Islet precursor cell (in vitro differentiated cells): Measurements from ENCODE around the gene DOCK10.

ENCODE experiments used
- DNase-seq: peaks from one replicate; pipeline ENCODE4 v3.0.0-alpha.2; 2018

DOCK10 gene

DNA sequence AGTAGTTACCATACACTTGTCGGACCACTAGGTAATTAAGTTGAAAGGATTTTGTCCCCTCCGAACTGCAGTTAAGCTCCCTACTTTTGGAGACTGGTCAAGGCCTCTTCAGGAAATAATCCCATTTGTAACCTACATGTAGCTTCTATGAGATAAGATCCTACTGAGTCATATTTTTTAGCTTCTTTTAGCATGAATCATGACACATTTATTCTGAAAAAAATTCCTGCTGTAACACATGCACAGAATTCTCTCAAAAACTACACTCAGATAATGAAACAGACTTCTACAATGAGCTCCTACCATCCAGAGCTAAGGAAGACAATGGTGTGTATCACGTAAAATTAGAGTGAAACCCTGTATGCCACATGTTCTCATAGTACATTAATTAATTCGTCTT lies 225.5 kb downstream of the DOCK10 start:
- no peak for DNase-seq

GRCh38 chr2:224813578-224813977 lies 228.7 kb downstream of the DOCK10 start:
- DNase-seq = no peak

GRCh38 chr2:224807153-224807964 lies 234.9 kb downstream of the DOCK10 start:
- DNase-seq = no peak

GRCh38 chr2:224803930-224804329 lies 238.3 kb downstream of the DOCK10 start:
- DNase-seq = no peak

DNA sequence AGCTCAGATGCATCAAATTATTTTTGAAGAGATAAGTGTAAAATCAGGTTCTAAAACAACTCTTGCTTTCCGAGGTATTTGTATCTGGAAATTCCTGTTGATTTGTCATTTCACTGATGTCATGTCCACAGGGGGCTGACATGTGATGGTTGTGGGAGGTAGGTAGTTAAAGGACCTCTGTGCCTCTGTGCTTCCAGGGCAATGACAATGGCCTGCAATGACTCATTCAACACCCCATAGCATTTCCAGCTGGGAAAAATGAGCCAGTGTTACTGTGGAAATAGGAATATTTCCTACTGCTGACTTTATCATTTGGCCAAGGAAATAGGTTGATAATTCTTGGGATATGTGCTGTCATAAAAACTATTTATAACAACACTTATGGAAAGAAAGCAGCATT lies 239.9 kb downstream of the DOCK10 start:
- DNase-seq = peak; percentile 61

DNA sequence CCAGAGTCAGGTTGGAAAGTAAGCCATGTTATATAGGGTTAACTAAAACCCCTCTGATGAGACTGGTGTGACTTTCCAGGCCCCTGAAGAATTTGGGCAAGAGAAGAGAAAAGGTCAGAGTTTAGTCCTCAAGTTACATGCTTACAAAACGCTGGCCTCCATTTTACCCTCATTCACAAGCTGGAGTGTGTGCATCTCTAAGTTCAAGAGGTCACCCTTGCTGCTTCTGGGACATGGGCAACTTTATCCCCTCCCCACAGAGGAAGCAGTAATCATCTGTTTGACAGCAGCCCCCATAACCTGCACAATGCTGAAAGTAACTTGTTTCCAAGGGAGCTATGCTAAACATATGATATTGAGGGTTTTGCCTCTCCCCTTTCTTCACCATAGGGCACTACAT lies 240.9 kb downstream of the DOCK10 start:
- no peak for DNase-seq

DNA sequence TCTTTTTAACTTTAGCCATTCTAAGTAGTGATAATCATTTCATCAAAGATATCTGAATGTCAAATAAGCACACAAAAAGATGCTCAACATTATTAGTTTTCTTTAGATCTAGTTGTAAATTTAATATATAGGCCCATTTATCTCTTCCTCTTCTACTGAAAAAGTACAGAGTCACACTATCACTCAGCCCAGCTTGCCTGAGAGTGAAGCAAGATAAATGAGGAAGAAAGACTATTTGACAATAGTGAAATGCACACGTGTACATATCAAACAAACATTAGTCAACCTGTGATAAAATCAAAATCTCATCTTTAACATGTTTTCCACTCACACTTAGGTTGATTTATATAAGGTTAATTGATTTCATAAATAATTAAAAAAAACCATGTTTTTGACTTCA lies 242.6 kb downstream of the DOCK10 start:
- no peak for DNase-seq

DNA sequence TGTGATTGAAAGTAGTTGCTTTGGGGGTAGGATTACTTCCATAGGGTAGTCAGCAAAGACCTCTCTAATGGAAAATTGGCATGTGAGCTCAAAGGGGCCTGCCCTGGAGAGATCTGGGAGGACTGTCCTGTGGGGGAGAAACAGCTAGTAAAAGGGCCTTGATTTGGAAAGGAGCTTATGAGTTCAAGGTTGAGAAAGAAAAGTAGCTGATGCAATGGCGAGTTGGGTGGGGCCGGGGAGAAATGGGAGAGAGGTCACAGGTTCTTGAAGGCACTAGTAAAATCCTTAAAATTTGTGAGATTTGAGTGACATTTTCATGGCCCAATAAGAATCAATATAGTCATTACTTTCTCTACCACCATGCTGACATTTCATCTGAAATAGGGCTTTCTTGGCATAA lies 244.1 kb downstream of the DOCK10 start:
- DNase-seq = no peak

DNA sequence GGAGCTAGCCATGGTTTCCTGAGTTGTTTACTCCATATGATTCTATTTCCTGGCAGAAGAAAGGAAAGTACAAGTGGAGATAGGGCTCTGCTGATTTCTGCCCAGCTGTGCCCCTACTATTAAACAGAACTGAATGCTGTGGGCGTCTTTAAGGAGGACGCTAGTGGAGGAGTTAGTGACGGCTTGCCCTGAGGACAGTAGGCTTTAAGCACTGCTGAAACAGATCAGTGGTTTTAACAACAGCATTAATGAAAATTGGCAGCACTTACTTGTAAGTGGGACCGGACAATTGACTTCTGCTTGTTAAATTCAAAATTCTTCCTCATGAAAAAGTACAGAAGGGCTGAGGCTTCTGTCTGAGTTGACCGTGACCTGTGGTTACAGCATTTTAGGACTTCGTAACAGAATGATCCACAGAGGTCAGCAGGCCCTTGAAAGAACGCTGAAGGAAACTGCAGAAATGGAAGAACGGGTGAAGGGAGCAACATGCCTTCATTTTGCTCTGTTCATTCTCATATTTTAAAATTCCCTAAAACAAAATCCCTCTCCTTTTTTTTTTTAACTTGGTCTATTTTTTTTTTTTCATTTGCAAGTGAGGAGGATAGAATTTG lies 245.5 kb downstream of the DOCK10 start:
- peak; percentile 58 for DNase-seq

DNA sequence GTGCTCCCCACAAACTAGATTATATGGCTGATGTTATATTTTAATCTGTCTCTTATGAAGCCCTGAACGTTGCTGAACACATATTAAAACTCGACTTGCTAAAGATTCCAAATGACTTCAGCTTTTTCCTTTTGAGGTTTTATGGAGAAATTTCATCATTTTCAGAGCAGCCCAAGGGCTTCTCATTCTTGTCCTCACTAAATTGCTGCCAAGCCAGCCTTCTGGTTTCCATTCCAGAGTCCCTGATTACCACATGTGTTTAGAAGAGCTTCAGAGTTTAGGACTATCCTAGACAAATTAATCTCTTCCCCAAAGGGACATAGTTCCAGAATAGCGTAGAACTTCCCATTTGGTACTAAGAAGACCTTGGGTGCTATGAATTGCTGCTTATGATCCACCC lies 248.3 kb downstream of the DOCK10 start:
- no peak for DNase-seq

DNA sequence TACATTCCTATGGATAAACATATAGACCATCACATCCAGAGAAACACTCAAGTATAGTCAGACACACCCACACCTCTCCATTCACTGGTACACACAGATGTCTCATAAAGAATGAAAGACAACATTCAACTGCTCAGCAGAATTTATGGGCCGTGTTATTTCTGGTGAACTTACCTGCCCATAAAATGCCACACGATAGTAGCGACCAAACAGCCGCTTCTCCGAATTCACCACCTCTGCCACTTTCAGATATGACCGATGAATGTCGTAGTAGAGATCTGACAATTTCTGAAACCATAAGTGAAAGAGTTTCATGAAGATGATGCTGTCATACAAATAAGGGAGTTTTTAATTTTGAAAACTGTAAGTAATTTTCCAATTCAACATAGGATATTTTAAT lies 255.4 kb downstream of the DOCK10 start:
- no peak for DNase-seq

DNA sequence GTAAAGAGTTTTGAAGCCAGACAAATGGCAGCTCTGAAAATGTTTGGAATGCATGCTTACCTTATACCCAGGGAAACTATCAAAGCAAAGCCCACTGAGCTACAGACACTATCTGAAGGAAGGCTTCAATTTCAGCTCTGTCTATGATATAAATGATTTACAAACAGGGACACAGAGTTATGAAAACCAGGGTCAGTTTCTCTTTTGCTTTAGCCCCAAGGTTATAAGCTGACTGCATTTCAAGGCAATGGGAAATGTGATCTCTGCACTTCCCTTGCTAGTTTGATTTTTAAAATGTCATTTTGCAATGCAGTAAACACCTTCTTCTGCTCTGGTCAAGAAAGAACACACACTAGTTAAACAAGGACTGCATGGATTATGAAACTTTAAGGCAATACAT lies 260.9 kb downstream of the DOCK10 start:
- DNase-seq = no peak

DNA sequence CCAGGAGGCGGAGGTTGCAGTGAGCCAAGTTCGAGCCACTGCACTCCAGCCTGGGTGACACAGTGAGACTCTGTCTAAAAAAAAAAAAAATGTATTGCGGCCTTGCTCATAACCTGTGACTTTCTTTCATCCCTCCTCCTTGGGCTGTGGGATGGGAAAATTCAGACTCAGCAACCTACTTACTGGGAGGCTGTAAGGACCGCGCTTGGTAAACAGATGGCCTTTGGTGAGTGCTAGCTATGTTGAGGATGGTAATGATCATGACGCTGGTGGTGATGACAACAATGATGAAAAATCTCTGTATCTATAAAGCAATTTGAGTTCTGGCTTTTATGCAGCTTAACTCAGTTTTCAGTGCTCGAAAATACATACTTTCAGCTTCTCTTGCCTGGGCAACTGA lies 261.4 kb downstream of the DOCK10 start:
- DNase-seq = no peak

DNA sequence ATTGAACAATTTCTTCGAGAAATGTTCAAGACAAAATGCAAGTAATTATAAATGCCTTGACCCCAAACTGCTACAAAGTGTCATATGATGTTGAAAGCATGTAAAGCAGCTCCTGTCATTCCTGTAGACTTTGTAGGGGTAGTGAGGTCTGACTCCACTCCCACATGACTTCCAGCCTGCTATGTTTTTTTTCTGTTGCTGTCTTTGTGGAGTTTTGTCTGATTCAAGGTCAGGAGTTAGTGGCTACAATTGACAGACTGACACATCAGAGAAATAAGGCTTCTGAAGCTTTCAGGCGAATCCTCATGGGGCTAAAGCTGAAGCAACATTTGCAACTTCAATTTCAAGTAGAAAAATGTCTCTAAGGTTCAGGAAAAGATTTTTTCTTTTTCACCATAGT lies 262.2 kb downstream of the DOCK10 start:
- no peak for DNase-seq

GRCh38 chr2:224778474-224778877 lies 263.8 kb downstream of the DOCK10 start:
- DNase-seq = peak; percentile 68

DNA sequence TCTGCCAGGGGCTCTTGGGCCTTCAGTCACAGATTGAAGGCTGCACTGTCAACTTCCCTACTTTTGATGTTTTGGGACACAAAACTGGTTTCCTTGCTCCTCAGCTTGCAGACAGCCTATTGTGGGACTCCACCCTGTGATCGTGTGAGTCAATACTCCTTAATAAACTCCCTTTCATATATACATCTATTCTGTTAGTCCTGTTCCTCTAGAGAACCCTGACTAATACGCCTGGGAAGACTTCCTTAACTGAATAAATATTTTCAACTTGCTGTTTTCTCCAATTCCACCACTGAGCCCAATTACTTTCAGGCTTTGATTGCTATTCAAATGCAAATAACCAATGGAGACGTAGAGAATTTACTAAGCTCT lies 264.7 kb downstream of the DOCK10 start:
- DNase-seq = no peak

DNA sequence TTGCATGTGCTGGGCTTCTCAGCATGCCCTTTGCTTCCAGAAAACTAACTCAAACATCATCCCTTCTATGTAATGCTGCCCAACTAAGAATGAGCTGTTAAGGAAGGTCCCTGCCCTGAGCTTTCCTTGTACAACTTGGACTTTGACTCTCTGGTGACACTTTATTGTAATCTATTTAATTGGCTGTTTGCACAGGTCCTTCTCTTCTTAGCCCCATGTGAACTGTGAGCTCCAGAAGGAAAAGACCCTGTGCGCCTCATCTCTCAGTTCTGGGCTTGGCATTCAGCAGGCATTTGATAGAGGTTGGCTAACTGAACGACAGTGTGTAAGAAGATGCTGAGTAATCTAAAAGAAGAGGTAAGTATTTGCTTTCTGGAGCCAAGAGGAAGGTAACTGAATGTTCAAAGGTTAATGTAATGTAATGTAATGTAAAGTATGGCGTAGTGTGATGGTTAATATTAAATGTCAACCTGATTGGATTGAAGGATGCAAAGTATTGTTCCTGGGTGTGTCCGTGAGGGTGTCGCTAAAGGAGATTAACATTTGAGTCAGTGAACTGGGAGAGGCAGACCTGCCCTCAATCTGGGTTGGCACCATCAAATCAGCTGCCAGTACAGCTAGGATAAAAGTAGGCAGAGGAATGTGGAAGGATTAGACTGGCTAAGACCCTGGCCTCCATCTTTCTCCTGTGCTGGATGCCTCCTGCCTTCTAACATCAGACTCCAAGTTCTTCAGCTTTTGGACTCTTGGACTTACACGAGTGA lies 265.3 kb downstream of the DOCK10 start:
- DNase-seq = no peak

DNA sequence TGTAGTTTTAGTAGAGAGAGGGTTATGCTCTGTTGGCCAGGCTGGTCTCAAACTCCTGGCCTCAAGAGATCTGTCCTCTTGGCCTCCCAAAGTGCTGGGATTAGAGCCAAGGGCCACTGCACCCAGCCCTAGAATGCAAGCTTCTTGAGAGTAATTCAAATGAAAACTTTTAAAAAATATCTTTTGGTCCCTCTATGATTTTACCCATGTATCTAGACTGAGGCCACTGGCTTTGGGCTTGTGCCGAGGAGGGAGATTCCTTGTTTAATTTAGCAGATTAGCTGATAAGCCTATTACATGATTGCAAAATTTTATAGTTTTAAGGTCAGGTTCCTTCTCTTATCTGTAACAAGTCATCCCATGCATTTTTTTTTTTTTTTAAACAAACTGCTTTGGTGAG lies 266.6 kb downstream of the DOCK10 start:
- DNase-seq = no peak

DNA sequence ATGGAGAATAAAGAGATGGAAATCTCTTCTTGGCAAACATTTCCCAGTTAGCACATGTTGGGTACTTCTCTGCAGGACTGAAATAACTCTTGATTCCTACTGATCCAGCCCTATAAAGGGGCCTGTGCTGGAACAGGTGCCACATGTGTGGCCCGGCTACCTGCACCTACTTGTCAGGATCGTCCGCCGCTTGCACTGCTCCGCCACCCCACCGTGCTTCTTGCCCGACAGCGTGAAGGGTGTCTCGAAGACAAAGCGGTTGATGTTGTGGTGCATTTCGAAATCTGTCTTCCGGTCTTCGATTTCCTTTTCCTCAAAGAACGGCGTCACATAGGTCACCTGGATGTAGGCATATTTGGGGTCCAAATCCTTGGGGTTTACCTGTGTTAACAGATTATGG lies 267.5 kb downstream of the DOCK10 start:
- no peak for DNase-seq

DNA sequence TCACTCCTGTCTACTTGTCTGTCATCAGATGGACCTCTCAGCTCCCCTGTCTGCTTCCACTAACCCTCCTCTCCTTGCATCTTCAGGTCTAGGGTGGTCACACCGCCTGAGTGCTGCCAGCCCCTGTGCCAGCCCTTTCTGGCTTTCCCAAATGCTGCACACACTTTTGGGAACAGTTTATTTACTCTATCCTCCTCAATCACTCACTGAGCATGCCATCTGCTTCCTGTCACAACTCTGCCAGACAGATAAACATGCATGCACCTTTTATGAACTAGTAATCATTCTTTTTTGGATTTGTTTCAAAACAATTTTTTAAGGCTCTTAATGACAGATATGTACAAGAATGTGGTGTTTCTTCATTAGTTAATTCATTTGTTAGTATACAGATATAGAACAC lies 269.8 kb downstream of the DOCK10 start:
- no peak for DNase-seq

DNA sequence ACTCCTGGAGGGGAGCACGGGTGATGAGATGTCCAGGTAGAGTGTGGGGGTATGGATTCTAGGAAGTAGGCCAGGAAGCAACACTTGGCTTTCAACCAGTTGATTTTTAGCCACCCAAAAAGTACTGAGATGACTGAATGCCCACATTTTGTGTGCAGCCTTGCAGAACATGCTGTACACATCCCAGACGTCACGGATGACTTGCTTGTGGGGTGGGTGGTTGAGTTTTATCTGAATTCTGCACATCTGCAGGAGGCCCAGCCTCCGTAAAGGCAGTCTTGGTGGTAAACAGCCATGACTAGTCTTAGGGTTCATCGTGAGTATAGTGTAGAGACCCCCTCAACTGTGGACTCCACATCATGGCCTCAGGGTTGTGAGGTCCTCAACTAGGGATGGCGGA lies 272.8 kb downstream of the DOCK10 start:
- no peak for DNase-seq

DNA sequence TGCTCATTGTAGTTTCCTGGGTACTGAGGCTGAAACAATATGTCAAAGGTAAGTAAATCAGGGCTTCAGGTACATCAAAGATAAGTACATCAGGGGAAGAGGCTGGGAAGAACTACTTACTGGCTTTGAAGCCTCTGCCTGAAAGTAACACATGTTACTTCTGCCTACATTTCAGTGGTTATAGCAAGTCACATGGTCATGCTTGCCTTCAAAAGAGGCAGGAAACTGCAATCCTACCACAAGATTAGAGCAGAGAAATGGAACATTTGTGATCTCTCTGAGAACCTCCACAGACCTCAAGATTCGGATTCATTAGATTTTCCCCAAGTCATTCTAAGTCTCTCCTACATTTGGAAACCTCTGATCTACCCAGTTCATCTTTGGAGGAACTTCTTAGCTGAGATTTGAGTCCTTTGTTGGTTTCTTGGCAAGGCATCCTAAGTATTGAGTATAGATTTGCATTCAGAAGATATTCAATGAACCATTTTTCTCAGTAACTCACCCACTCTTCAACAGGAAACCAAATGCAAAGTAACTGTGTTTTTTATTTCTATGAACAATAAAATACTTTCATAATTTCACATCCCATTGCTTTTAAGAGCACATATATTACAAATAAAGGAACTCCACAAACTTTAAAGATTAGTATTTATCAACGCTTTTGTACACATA lies 277.6 kb downstream of the DOCK10 start:
- DNase-seq = no peak

DNA sequence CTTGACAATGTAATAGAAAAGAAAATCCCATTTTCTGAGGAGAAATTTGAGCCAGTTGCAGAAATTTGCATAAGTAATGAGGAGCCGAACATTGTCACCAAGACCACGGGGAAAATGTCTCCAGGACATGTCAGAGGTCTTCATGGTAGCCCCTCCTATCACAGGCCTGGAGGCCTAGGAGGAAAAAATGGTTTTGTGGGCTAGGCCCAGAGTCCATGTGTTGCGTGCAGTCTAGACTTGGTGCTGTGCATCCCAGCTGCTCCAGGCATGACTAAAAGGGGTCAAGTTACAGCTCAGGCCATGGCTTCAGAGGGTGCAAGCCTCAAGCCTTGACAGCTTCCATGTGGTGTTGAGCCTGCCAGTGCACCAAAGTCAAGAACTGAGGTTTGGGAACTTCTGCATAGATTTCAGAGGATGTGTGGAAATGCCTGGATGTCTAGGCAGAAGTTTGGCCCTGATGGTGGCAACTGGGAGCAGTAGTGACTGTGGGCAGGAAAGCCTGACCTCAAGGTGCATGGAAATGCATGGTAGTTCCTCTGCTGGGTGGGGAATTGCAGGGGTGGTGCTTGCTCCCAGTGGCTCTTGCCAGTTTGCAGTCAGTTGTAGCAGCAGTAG lies 284.2 kb downstream of the DOCK10 start:
- no peak for DNase-seq
